ENCODE measurements around the gene SSX2. TPM values are rescaled to one million over a fixed set of nuclear protein-coding genes. Genes with fewer than 3 reads are reported as not detected.
"Not testable (repeated sequence)": the region's sequence is repeated elsewhere in the genome, so short reads cannot be mapped to it uniquely, and the experiment has no call there.

Gene SSX2
- total RNA-seq: not detected

GRCh38 chrX:52707078-52707477 lies at the start of gene SSX2:
Gene SSX2 (minus strand): TSS chrX:52707178. CDS start chrX:52705749, 1,429 bp downstream.
- not testable (repeated sequence) for H3K9me3 ChIP-seq; H3K4me1 ChIP-seq; DNase-seq (ENCODE audit: low spot score in 2 of 2); H3K36me3 ChIP-seq; H3K4me3 ChIP-seq; H3K27me3 ChIP-seq; H3K27ac ChIP-seq
- no CpG with 5 or more reads among the region's 13 CpGs for WGBS

GRCh38 chrX:52750952-52751351 lies 44.0 kb upstream of the SSX2 start, which contains the start of gene SSX2B:
Gene SSX2B (plus strand): TSS chrX:52751252. CDS start chrX:52752681, 1,429 bp downstream.
- H3K9me3 ChIP-seq; H3K36me3 ChIP-seq; DNase-seq (ENCODE audit: low spot score in 2 of 2); H3K27ac ChIP-seq; H3K4me3 ChIP-seq; H3K4me1 ChIP-seq; H3K27me3 ChIP-seq: not testable (repeated sequence)
- WGBS: no CpG with 5 or more reads among the region's 13 CpGs

- DNase-seq (ENCODE audit: low spot score in 2 of 2); H3K27me3 ChIP-seq; H3K36me3 ChIP-seq; H3K27ac ChIP-seq; H3K9me3 ChIP-seq; H3K4me1 ChIP-seq; H3K4me3 ChIP-seq: not testable (repeated sequence)
- WGBS: 80% methylated on average over 1 of the region's 4 CpGs
These were observed 14.9 kb downstream of the SSX2 start for GRCh38 chrX:52692034-52692433.

- WGBS: 64% methylated on average over 2 of the region's 2 CpGs
- H3K36me3 ChIP-seq: not testable (repeated sequence)
These were observed 44.8 kb downstream of the SSX2 start for GRCh38 chrX:52662218-52662617.

GRCh38 chrX:52655475-52655874 lies 51.5 kb downstream of the SSX2 start:
- H3K9me3 ChIP-seq; H3K36me3 ChIP-seq; H3K27me3 ChIP-seq; DNase-seq (ENCODE audit: low spot score in 2 of 2); H3K4me1 ChIP-seq; H3K27ac ChIP-seq; H3K4me3 ChIP-seq: not testable (repeated sequence)
- 87% methylated on average over 8 of the region's 8 CpGs for WGBS

More at GRCh38 chrX:52662218-52662617, 44.8 kb downstream of the SSX2 start:
- not testable (repeated sequence) for H3K4me1 ChIP-seq; H3K27me3 ChIP-seq; H3K9me3 ChIP-seq; DNase-seq (ENCODE audit: low spot score in 2 of 2); H3K27ac ChIP-seq; H3K4me3 ChIP-seq

GRCh38 chrX:52654800-52655199 lies 52.2 kb downstream of the SSX2 start, which contains the start of gene SSX7:
Gene SSX7 (minus strand): TSS chrX:52654900. CDS start chrX:52653472, 1,428 bp downstream.
- H3K27ac ChIP-seq; H3K36me3 ChIP-seq; H3K9me3 ChIP-seq; H3K4me1 ChIP-seq; H3K4me3 ChIP-seq; DNase-seq (ENCODE audit: low spot score in 2 of 2); H3K27me3 ChIP-seq: not testable (repeated sequence)
- WGBS: 81% methylated on average over 9 of the region's 9 CpGs

GRCh38 chrX:52650676-52651075 lies 56.3 kb downstream of the SSX2 start:
- WGBS: 39% methylated on average over 3 of the region's 3 CpGs
- not testable (repeated sequence) for H3K9me3 ChIP-seq; H3K27me3 ChIP-seq; H3K4me1 ChIP-seq; H3K4me3 ChIP-seq; DNase-seq (ENCODE audit: low spot score in 2 of 2); H3K27ac ChIP-seq; H3K36me3 ChIP-seq

- H3K9me3 ChIP-seq; H3K27me3 ChIP-seq; DNase-seq (ENCODE audit: low spot score in 2 of 2); H3K4me1 ChIP-seq; H3K4me3 ChIP-seq; H3K36me3 ChIP-seq; H3K27ac ChIP-seq: not testable (repeated sequence)
- WGBS: 86% methylated on average over 7 of the region's 7 CpGs
These were observed 58.0 kb downstream of the SSX2 start for GRCh38 chrX:52648956-52649355.

Other genes starting within 250 kb of the SSX2 start
- gene XAGE1A, start 211.4 kb downstream of the SSX2 start, total RNA-seq: not detected
- gene XAGE1B, start 190.1 kb downstream of the SSX2 start, total RNA-seq: not detected
- not detected for gene SSX7, start 52.3 kb downstream of the SSX2 start, total RNA-seq
- not detected for gene SSX2B, start 44.1 kb upstream of the SSX2 start, total RNA-seq
- gene SPANXN5, start 90.2 kb upstream of the SSX2 start, total RNA-seq: not detected
- not detected for gene XAGE5, start 104.1 kb upstream of the SSX2 start, total RNA-seq
- gene XAGE3, start 160.9 kb upstream of the SSX2 start, total RNA-seq: not detected
- 100 to 1,000 TPM in 1 of 4 donors, 10 to 100 TPM in 3; 42.5 to 126 (median 48.0) TPM for gene FAM156B, start 190.2 kb upstream of the SSX2 start, total RNA-seq